SJSA1 (cell line): ENCODE results near the gene CAMK2A. TPM values are rescaled to one million over a fixed set of nuclear protein-coding genes. Genes with fewer than 3 reads are reported as not detected.
A peak's percentile ranks its signal among the peaks of the same experiment; 100 is the strongest.

Source experiments
- DNase-seq, 2 experiments: peaks; one replicate each; pipeline ENCODE4 v3.0.0-alpha.2; 2015 to 2020; ENCODE audit warnings: low spot score in 2 of 2, low read depth in 1 of 2
- H3K27ac ChIP-seq: fragments of 250-450 bp; sonication (Bioruptor Pico); 2 replicates; pipeline ENCODE4 v1.5.1; 2020; ENCODE audit warnings: mild to moderate bottlenecking, moderate library complexity
- H3K27me3 ChIP-seq: fragments of 250-450 bp; sonication (Bioruptor Pico); replicated peaks from 2 replicates; pipeline ENCODE4 v1.5.1; 2020; ENCODE audit warnings: mild to moderate bottlenecking, moderate library complexity
- H3K36me3 ChIP-seq: fragments of 250-450 bp; sonication (Bioruptor Pico); 2 replicates; pipeline ENCODE4 v1.5.1; 2020; ENCODE audit warnings: mild to moderate bottlenecking
- H3K4me1 ChIP-seq: fragments of 250-450 bp; sonication (Bioruptor Pico); replicated peaks from 2 replicates; pipeline ENCODE4 v1.6.1; 2021; ENCODE audit warnings: mild to moderate bottlenecking
- H3K4me3 ChIP-seq: fragments of 250-450 bp; sonication (Bioruptor Pico); 2 replicates; pipeline ENCODE4 v1.5.1; 2020; ENCODE audit warnings: mild to moderate bottlenecking
- H3K9me3 ChIP-seq: fragments of 250-450 bp; sonication (Bioruptor Pico); replicated peaks from 2 replicates; pipeline ENCODE4 v1.5.1; 2020; ENCODE audit warnings: mild to moderate bottlenecking
- total RNA-seq: library from RNA; depleted of rRNA; stranded (reverse); fragments of >200 nt; shearing (Covaris generic); gene quantifications from 2 replicates; pipeline ENCODE4 v1.2.3, GENCODE V29; 2014

The CAMK2A gene
- total RNA-seq, 1 experiment from 2014 or later = not detected

- Histone ChIP-seq H3K36me3 (no peaks in the 10 kb centered on the region), H3K4me1 (0 out of 2 replicates have a peak, but pooled peaks cover 3% of the 10 kb centered on the region), H3K4me3 (no peak overlapping the region), H3K27me3 (no peaks in the 10 kb centered on the region), H3K27ac (no peak overlapping the region), H3K9me3 (no peaks in the 10 kb centered on the region)
- no peak for DNase-seq
Measured at GRCh38 chr5:150288791-150289190, 782 bp downstream of the CAMK2A start.

- H3K27me3 ChIP-seq = no peaks in the 10 kb centered on the region
- no peaks in the 10 kb centered on the region for H3K9me3 ChIP-seq
- H3K4me3 ChIP-seq = no peak overlapping the region
- no peaks in the 10 kb centered on the region for H3K36me3 ChIP-seq
- no peak overlapping the region for H3K27ac ChIP-seq
- H3K4me1 ChIP-seq = 0 out of 2 replicates have a peak, but pooled peaks cover 3% of the 10 kb centered on the region
- no peak for DNase-seq
Measured at GRCh38 chr5:150288361-150288760, 1.2 kb downstream of the CAMK2A start.

DNA sequence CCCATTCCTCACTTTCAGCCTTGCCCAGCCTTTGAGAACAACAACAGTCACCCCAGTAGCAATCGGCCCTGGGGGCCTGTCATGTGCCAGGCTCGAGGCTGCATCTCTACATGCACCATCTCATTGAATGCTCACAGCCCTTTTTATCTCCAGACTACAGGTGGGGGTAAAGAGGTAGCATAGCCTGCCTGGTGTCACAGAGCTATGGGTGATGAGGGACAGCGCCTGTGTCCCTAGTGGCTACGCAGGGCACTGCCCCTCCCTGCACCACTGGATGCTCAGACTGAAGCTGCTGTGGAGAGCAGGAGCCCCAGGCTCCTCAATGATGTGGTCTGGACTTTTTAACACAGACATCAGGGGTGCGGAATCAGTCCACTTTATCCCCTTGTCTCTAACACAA is 2.8 kb downstream of the CAMK2A start:
- H3K4me1 ChIP-seq = 0 out of 2 replicates have a peak, but pooled peaks cover 3% of the 10 kb centered on the region
- H3K4me3 ChIP-seq = no peak overlapping the region
- no peak overlapping the region for H3K27ac ChIP-seq
- no peaks in the 10 kb centered on the region for H3K9me3 ChIP-seq
- DNase-seq = no peak
- H3K36me3 ChIP-seq = no peaks in the 10 kb centered on the region
- H3K27me3 ChIP-seq = no peaks in the 10 kb centered on the region

GRCh38 chr5:150285114-150285513 is 4.5 kb downstream of the CAMK2A start:
- Histone ChIP-seq H3K9me3 (no peaks in the 10 kb centered on the region), H3K27me3 (no peaks in the 10 kb centered on the region), H3K36me3 (no peaks in the 10 kb centered on the region), H3K27ac (no peak overlapping the region), H3K4me3 (no peak overlapping the region), H3K4me1 (0 out of 2 replicates have a peak, but pooled peaks cover 3% of the 10 kb centered on the region)
- no peak for DNase-seq

GRCh38 chr5:150284311-150284710 is 5.3 kb downstream of the CAMK2A start:
- DNase-seq = no peak
- no peaks in the 10 kb centered on the region for H3K27me3 ChIP-seq
- H3K36me3 ChIP-seq = no peaks in the 10 kb centered on the region
- H3K9me3 ChIP-seq = no peaks in the 10 kb centered on the region
- H3K4me1 ChIP-seq = peaks cover 9% of the 10 kb centered on the region
- H3K4me3 ChIP-seq = no peak overlapping the region
- no peak overlapping the region for H3K27ac ChIP-seq

GRCh38 chr5:150283904-150284303 is 5.7 kb downstream of the CAMK2A start:
- Histone ChIP-seq H3K4me1 (peaks cover 14% of the 10 kb centered on the region), H3K4me3 (no peak overlapping the region), H3K27ac (no peak overlapping the region), H3K9me3 (no peaks in the 10 kb centered on the region), H3K36me3 (no peaks in the 10 kb centered on the region), H3K27me3 (no peaks in the 10 kb centered on the region)
- no peak for DNase-seq

DNA sequence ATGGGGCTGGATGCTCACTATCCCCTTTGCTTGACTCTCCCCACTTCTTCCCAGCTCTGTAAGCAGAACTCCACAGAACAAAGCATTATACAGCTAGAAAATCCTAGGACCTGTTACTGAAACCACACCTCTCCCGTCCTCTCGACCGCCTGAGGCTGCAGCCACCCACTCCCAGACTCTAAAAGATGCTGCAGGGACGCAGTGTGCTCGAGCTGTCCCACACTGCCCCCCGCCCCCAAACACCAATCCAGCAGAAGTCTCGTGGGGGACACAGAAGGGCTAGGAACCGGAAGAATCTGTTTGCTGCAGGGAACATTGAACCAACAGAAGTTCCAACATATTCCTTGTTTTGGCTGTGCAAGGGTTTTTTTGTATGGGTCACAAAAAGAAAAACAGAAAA is 7.6 kb downstream of the CAMK2A start:
- no peak for DNase-seq
- peaks cover 27% of the 10 kb centered on the region for H3K4me1 ChIP-seq
- H3K4me3 ChIP-seq = no peak overlapping the region
- H3K27me3 ChIP-seq = no peaks in the 10 kb centered on the region
- no peak overlapping the region for H3K27ac ChIP-seq
- H3K36me3 ChIP-seq = no peaks in the 10 kb centered on the region
- H3K9me3 ChIP-seq = no peaks in the 10 kb centered on the region

GRCh38 chr5:150279330-150280020 is 10.1 kb downstream of the CAMK2A start:
- no peak overlapping the region; the same call in 1 of the 2 replicates for H3K27ac ChIP-seq
- H3K4me1 ChIP-seq = peaks cover 24% of the 10 kb centered on the region
- no peak for DNase-seq
- H3K36me3 ChIP-seq = no peaks in the 10 kb centered on the region
- no peaks in the 10 kb centered on the region for H3K27me3 ChIP-seq
- H3K4me3 ChIP-seq = no peak overlapping the region
- H3K9me3 ChIP-seq = no peaks in the 10 kb centered on the region

DNA sequence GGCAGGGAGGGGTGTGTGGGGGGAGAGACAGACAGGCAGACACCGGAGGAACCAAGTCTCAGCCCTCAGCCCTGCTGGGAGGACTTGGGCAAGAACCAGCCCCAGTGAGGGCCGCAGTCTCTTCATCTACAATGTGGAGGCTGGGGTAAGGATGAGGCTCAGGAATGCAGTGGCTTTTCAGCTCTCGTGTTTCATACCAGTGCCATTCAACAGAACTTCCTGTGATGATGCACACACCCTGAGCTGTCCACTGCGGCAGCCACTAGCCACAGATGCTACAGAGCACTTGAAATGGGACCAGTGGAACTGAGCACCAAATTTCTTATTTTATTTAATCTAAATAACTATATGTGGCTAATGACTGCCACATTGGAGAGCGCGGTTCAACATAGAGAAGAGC is 10.7 kb downstream of the CAMK2A start:
- Histone ChIP-seq H3K4me1 (peaks cover 24% of the 10 kb centered on the region), H3K9me3 (no peaks in the 10 kb centered on the region), H3K27ac (peak overlapping the region; percentile 35), H3K4me3 (no peak overlapping the region), H3K27me3 (no peaks in the 10 kb centered on the region), H3K36me3 (no peaks in the 10 kb centered on the region)
- DNase-seq = peak; percentile 80 to 90

DNA sequence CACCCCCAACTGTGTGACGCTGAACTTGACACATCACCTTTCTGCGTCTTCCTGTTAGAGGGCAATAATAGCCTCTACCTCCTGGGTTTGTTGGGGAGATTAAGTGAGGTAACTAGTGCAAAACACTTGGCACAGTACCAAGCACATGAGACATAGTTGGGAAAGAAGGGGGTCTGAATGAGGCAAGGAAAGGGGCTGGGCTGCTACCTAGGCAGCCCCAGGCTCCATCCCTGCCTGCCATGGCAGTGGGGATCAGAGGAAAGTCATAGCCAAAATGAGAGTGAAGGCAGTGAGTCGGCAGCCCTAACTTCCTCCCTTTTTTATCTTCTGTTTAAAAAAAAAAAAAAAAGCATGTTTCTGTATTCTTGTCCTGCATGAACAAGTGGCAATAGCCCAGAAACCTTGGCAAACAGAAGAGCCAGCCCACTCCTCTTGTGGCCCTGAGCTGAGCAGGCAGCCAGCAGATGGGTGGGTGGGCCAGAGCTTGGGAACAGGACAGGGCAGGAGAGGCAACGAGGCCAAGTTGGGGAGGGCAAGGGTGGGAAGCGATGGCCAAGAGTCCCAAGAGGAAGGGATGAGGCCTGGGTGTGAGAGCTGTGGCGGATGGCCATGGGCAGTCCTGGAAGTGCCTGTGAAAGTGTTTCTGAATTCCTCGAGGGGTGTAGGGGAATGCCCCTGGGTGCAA is 11.4 kb downstream of the CAMK2A start:
- H3K4me3 ChIP-seq = no peak overlapping the region
- no peaks in the 10 kb centered on the region for H3K27me3 ChIP-seq
- no peaks in the 10 kb centered on the region for H3K36me3 ChIP-seq
- H3K27ac ChIP-seq = peak overlapping the region; percentile 35
- peaks cover 24% of the 10 kb centered on the region for H3K4me1 ChIP-seq
- no peaks in the 10 kb centered on the region for H3K9me3 ChIP-seq
- DNase-seq = no peak

DNA sequence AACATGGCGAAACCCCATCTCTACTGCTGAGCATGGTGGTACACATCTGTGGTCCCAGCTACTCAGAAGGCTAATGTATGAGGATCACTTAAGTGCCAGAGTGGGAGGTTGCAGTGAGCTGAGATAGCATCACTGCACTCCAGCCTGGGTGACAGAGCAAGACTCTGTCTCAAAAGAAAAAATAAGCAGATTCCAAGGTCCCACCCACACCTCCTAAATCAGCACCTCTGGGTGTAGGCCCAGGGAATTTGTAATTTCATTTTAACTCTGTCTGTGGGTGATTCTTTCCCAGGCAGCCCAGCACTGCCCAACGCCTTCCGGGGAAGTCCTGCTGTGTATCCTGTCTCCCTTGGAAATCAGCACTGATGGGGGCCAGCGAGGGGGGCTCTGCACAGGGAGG is 12.5 kb downstream of the CAMK2A start:
- no peak overlapping the region for H3K27ac ChIP-seq
- H3K36me3 ChIP-seq = no peaks in the 10 kb centered on the region

GRCh38 chr5:150274811-150275210 is 14.8 kb downstream of the CAMK2A start:
- DNase-seq = no peak
- H3K4me1 ChIP-seq = peaks cover 27% of the 10 kb centered on the region
- H3K27ac ChIP-seq = no peak overlapping the region
- no peaks in the 10 kb centered on the region for H3K27me3 ChIP-seq
- no peak overlapping the region for H3K4me3 ChIP-seq
- H3K9me3 ChIP-seq = no peaks in the 10 kb centered on the region
- no peaks in the 10 kb centered on the region for H3K36me3 ChIP-seq

More for the DNA sequence above, 12.5 kb downstream of the CAMK2A start:
- no peaks in the 10 kb centered on the region for H3K27me3 ChIP-seq
- no peak for DNase-seq
- peaks cover 24% of the 10 kb centered on the region for H3K4me1 ChIP-seq
- H3K9me3 ChIP-seq = no peaks in the 10 kb centered on the region
- no peak overlapping the region for H3K4me3 ChIP-seq

DNA sequence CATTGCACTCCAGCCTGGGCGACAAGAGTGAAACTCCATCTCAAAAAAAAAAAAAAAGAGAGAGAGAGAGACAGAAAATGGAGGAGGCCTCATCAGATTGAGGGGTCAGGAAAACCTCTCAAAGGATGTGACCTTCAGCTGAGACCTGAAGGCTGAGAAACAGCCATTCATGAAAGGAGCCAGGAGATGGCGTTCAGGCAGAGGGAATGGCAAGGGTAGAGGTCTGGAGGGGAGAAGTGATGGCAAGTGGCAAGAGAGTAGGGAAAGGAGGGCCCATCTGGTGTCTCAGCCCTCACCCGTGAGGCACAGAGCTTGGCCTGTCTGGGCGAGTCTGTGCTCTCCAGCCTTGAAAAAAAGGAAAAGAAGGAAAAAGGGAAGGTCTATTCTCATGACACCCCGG is 17.0 kb downstream of the CAMK2A start:
- no peaks in the 10 kb centered on the region for H3K36me3 ChIP-seq
- H3K9me3 ChIP-seq = no peaks in the 10 kb centered on the region
- DNase-seq = peak; percentile 52 to 69
- H3K27me3 ChIP-seq = no peaks in the 10 kb centered on the region
- no peak overlapping the region for H3K4me3 ChIP-seq
- 0 out of 2 replicates have a peak, but pooled peaks cover 4% of the 10 kb centered on the region for H3K4me1 ChIP-seq
- H3K27ac ChIP-seq = no peak overlapping the region

GRCh38 chr5:150271923-150272322 is 17.6 kb downstream of the CAMK2A start:
- Histone ChIP-seq H3K27me3 (no peaks in the 10 kb centered on the region), H3K4me1 (0 out of 2 replicates have a peak, but pooled peaks cover 4% of the 10 kb centered on the region)

More at GRCh38 chr5:150271923-150272322, 17.6 kb downstream of the CAMK2A start:
- Histone ChIP-seq H3K27ac (no peak overlapping the region), H3K36me3 (no peaks in the 10 kb centered on the region), H3K9me3 (no peaks in the 10 kb centered on the region), H3K4me3 (no peak overlapping the region)
- no peak for DNase-seq
